HCT116 (cell line): ENCODE data around the gene COPS2. TPM values are rescaled to one million over a fixed set of nuclear protein-coding genes. Genes with fewer than 3 reads are reported as not detected.

Experiments used
- ATAC-seq: fragments of 200-7000 bp; cut with Tn5 transposase; 2 replicates; pipeline ENCODE4 v1.9.1; 2020; ENCODE audit warnings: mild to moderate bottlenecking, moderate library complexity
- BruUV-seq: library from RNA; stranded (reverse); fragments of 400-500 nt; replicated peaks from 2 replicates; lab custom pipeline; 2021; lab: Mats Ljungman, UMichigan
- CTCF ChIA-PET: fragments of 300-600 bp; sonication (Branson Sonifier 250); formaldehyde crosslinking; loops from one replicate; lab custom pipeline; 2021; ENCODE audit warnings: antibody characterized with exemption; lab: Charles Lee
- POLR2A ChIA-PET: fragments of 300-600, 350-600 bp; sonication (Branson Sonifier 250); formaldehyde crosslinking; loops from one replicate; lab custom pipeline; 2021; ENCODE audit warnings: antibody characterized with exemption; lab: Charles Lee
- RAD21 ChIA-PET, 2 experiments: fragments of 300-600 bp; sonication (Branson Sonifier 250); formaldehyde crosslinking; loops; one replicate each; lab custom pipeline; 2023; ENCODE audit warnings: low total read pairs in 2 of 2; ENCODE audit not compliant: uncharacterized antibody in 2 of 2, unreplicated experiment in 2 of 2, low non-redundant PET in 1 of 2; lab: Charles Lee
- DNase-seq: peaks from one replicate; pipeline ENCODE4 v3.0.0-alpha.2; 2010; ENCODE audit warnings: low read depth, low spot score
- H2AFZ ChIP-seq: fragments of 200-600 bp; shearing (Covaris generic), sonication (generic); 2 replicates; pipeline ENCODE4 v1.6.1; 2017; ENCODE audit warnings: low read depth, mixed run types, mixed read lengths, antibody characterized with exemption, low read length; ENCODE audit not compliant: poor library complexity, severe bottlenecking
- H3K27ac ChIP-seq: 2 replicates; pipeline ENCODE4 v1.5.1; 2012; ENCODE audit warnings: low read depth, low read length
- H3K27me3 ChIP-seq: fragments of 200-600 bp; sonication (generic); 2 replicates; pipeline ENCODE4 v1.6.1; 2016; ENCODE audit warnings: mixed run types, low read length, mixed read lengths; ENCODE audit not compliant: insufficient read depth
- H3K36me3 ChIP-seq, 2 experiments: fragments of 200-500 bp in 1 of 2; fragments of 200-600 bp in 1 of 2; sonication (Bioruptor generic) in 1 of 2; sonication (generic) in 1 of 2; 2 replicates each; pipeline versions ENCODE4 v1.5.1 to v1.6.1; 2014 to 2016; ENCODE audit warnings: low read length in 2 of 2, inconsistent platforms in 1 of 2, mixed read lengths in 1 of 2, mixed run types in 1 of 2; ENCODE audit not compliant: insufficient read depth in 2 of 2, control insufficient read depth in 1 of 2
- H3K4me1 ChIP-seq, 2 experiments: fragments of 200-600 bp in 1 of 2; sonication (generic) in 1 of 2; 2 replicates each; pipeline versions ENCODE4 v1.5.1 to v1.6.1; 2012 to 2017; ENCODE audit warnings: low read length in 2 of 2, inconsistent platforms in 1 of 2, mild to moderate bottlenecking in 1 of 2, mixed read lengths in 1 of 2, mixed run types in 1 of 2, moderate library complexity in 1 of 2; ENCODE audit not compliant: insufficient read depth in 2 of 2, control insufficient read depth in 1 of 2
- H3K4me2 ChIP-seq: fragments of 200-600 bp; sonication (generic); 2 replicates; pipeline ENCODE4 v1.6.1; 2017; ENCODE audit warnings: mixed run types, low read length, mixed read lengths
- H3K4me3 ChIP-seq, 2 experiments: fragments of 200-600 bp in 1 of 2; sonication (generic) in 1 of 2; replicated peaks in 1 of 2; 2 replicates each; pipeline ENCODE4 v1.5.1; 2011 to 2016; ENCODE audit warnings: low read length in 2 of 2, control low read depth in 1 of 2, low read depth in 1 of 2, mild to moderate bottlenecking in 1 of 2, mixed read lengths in 1 of 2, mixed run types in 1 of 2
- H3K79me2 ChIP-seq: fragments of 200-600 bp; sonication (generic); 2 replicates; pipeline ENCODE4 v1.6.1; 2017; ENCODE audit warnings: mild to moderate bottlenecking, mixed run types, low read length, moderate library complexity, mixed read lengths; ENCODE audit not compliant: insufficient read depth
- H3K9ac ChIP-seq: fragments of 200-600 bp; sonication (generic); 2 replicates; pipeline ENCODE4 v1.6.1; 2016; ENCODE audit warnings: low read length, mixed read lengths
- H3K9me2 ChIP-seq: fragments of 200-600 bp; sonication (generic), shearing (Covaris generic); 2 replicates; pipeline ENCODE4 v1.6.1; 2017; ENCODE audit warnings: mixed run types, mild to moderate bottlenecking, moderate library complexity; ENCODE audit not compliant: insufficient read depth
- H3K9me3 ChIP-seq, 2 experiments: fragments of 200-500 bp in 1 of 2; fragments of 200-600 bp in 1 of 2; sonication (Bioruptor generic) in 1 of 2; sonication (generic) in 1 of 2; 2 replicates each; pipeline ENCODE4 v1.6.1; 2014 to 2017; ENCODE audit warnings: low read length in 2 of 2, mixed read lengths in 2 of 2, inconsistent platforms in 1 of 2, low read depth in 1 of 2, mild to moderate bottlenecking in 1 of 2, mixed run types in 1 of 2, moderate library complexity in 1 of 2; ENCODE audit not compliant: control insufficient read depth in 1 of 2, insufficient read depth in 1 of 2
- H4K20me1 ChIP-seq: fragments of 200-600 bp; sonication (generic), shearing (Covaris generic); 2 replicates; pipeline ENCODE4 v1.6.1; 2017; ENCODE audit warnings: mixed run types, mild to moderate bottlenecking, moderate library complexity; ENCODE audit not compliant: insufficient read depth
- ATF3 ChIP-seq: IDR thresholded peaks from 2 replicates; pipeline ENCODE4 v1.6.1; 2012
- CBX3 ChIP-seq: IDR thresholded peaks from 2 replicates; pipeline ENCODE4 v1.6.1; 2012; ENCODE audit warnings: low read depth
- CEBPB ChIP-seq: IDR thresholded peaks from 2 replicates; pipeline ENCODE4 v1.6.1; 2012; ENCODE audit warnings: low read depth
- EGR1 ChIP-seq: IDR thresholded peaks from 2 replicates; pipeline ENCODE4 v1.6.1; 2012; ENCODE audit warnings: low read depth
- ELF1 ChIP-seq: IDR thresholded peaks from 2 replicates; pipeline ENCODE4 v1.6.1; 2012; ENCODE audit warnings: low read depth, borderline replicate concordance
- EZH2 ChIP-seq: fragments of 200-600 bp; sonication (generic); IDR thresholded peaks from 2 replicates; pipeline ENCODE4 v1.6.1; 2017; ENCODE audit warnings: antibody characterized with exemption, mixed run types
- EZH2phosphoT487 ChIP-seq: fragments of 200-600 bp; IDR thresholded peaks from 2 replicates; pipeline ENCODE4 v1.6.1; 2018; ENCODE audit warnings: antibody characterized with exemption, borderline replicate concordance
- FOSL1 ChIP-seq: IDR thresholded peaks from 2 replicates; pipeline ENCODE4 v1.6.1; 2012; ENCODE audit warnings: low read depth
- JUND ChIP-seq: IDR thresholded peaks from 2 replicates; pipeline ENCODE4 v1.6.1; 2012
- MAX ChIP-seq: IDR thresholded peaks from 2 replicates; pipeline ENCODE4 v1.6.1; 2012
- POLR2A ChIP-seq: IDR thresholded peaks from 2 replicates; pipeline ENCODE4 v1.7.0; 2011; ENCODE audit warnings: borderline replicate concordance; ENCODE audit not compliant: insufficient read depth, insufficient read length; ENCODE audit errors: extremely low read depth
- POLR2AphosphoS5 ChIP-seq: IDR thresholded peaks from 2 replicates; pipeline ENCODE4 v1.6.1; 2011; ENCODE audit warnings: mild to moderate bottlenecking, low read depth, low read length, moderate library complexity
- RAD21 ChIP-seq: IDR thresholded peaks from 2 replicates; pipeline ENCODE4 v1.6.1; 2012; ENCODE audit warnings: low read depth, mild to moderate bottlenecking
- SIN3A ChIP-seq: IDR thresholded peaks from 2 replicates; pipeline ENCODE4 v1.6.1; 2012; ENCODE audit warnings: low read depth
- SP1 ChIP-seq: IDR thresholded peaks from 2 replicates; pipeline ENCODE4 v1.6.1; 2012; ENCODE audit warnings: low read depth
- SRF ChIP-seq: IDR thresholded peaks from 2 replicates; pipeline ENCODE4 v1.6.1; 2012; ENCODE audit warnings: low read depth
- TCF7L2 ChIP-seq: IDR thresholded peaks from 2 replicates; pipeline ENCODE4 v1.7.0; 2011; ENCODE audit warnings: borderline replicate concordance, inconsistent platforms; ENCODE audit not compliant: insufficient read depth, insufficient read length; ENCODE audit errors: extremely low read depth
- YY1 ChIP-seq: IDR thresholded peaks from 2 replicates; pipeline ENCODE4 v1.6.1; 2011; ENCODE audit warnings: low read length, low read depth, moderate library complexity, mild to moderate bottlenecking; ENCODE audit not compliant: insufficient replicate concordance; ENCODE audit errors: extremely low read depth
- ZFX ChIP-seq: fragments of 450-650 bp; IDR thresholded peaks from 2 replicates; pipeline ENCODE4 v1.6.1; 2017
- ZNF274 ChIP-seq: fragments of 200-500 bp; sonication (Bioruptor generic); IDR thresholded peaks from 2 replicates; pipeline ENCODE4 v1.6.1; 2014; ENCODE audit warnings: mild to moderate bottlenecking, low read depth, low read length, inconsistent platforms
- intact Hi-C: fragments of 100-400 bp; cut with micrococcal nuclease; formaldehyde crosslinking; loops from 2 replicates; pipeline ENCODE4 v1.10.0; 2022
- total RNA-seq: library from RNA; stranded (reverse); gene quantifications from one replicate; pipeline ENCODE4 v1.2.1, GENCODE V29; 2021; ENCODE audit not compliant: unreplicated experiment
- TF ChIP-seq, protein P1 (sequence below), 3 experiments: fragments of 200-600 bp in 1 of 3; sonication (generic) in 1 of 3; IDR thresholded peaks in 2 of 3; conservative IDR thresholded peaks in 1 of 3; 2 replicates each; pipeline ENCODE4 v1.5.1; 2012 to 2017; ENCODE audit warnings: low read depth in 2 of 3, low read length in 2 of 3, antibody characterized with exemption in 1 of 3, borderline replicate concordance in 1 of 3, control low read depth in 1 of 3, mild to moderate bottlenecking in 1 of 3, mixed read lengths in 1 of 3, mixed run types in 1 of 3, moderate library complexity in 1 of 3; ENCODE audit not compliant: insufficient read depth in 1 of 3
- TF ChIP-seq, protein P2 (sequence below): IDR thresholded peaks from 2 replicates; pipeline ENCODE4 v1.6.1; 2011; ENCODE audit warnings: mild to moderate bottlenecking, low read length, moderate library complexity; ENCODE audit not compliant: insufficient replicate concordance; ENCODE audit errors: extremely low read depth

COPS2 gene
- total RNA-seq, 1 experiment from 2014 or later, result 93.6 TPM

GRCh38 chr15:49169880-49170597 lies 14.6 kb upstream of the COPS2 start, which contains the start of gene GALK2:
Gene GALK2, plus strand, starts transcription at chr15:49170247. Its CDS starts 76 bp downstream, at chr15:49170323.
- no peaks in the 10 kb centered on the region for H3K36me3 ChIP-seq
- no TSS peak for BruUV-seq
- POLR2A ChIA-PET, result interaction anchor here (0.6 to 2.0 kb wide), 5 partner anchors 8 to 1011 kb away, joined by 3 to 16 read pairs (median 3); partner anchors contain the start of genes COPS2 and EID1
- H3K4me2 ChIP-seq, result peak within 1 kb of the TSS; percentile 75
- peak within 1 kb of the TSS; percentile 66 for H3K9ac ChIP-seq
- peak within 1 kb of the TSS; percentile 67 to 68 for H3K4me3 ChIP-seq
- no peaks in the 10 kb centered on the region for H3K9me2 ChIP-seq
- RAD21 ChIA-PET, result no interaction called here
- CTCF ChIA-PET, result interaction anchor here (0.7 to 1.1 kb wide), 2 partner anchors 15 to 24 kb away, joined by 3 to 8 read pairs; partner anchors contain the start of gene COPS2
- peak within 1 kb of the TSS; percentile 58 for H3K27ac ChIP-seq
- intact Hi-C loops, result no loop called here
- H3K4me1 ChIP-seq, result peaks cover 6 to 14% of the 10 kb centered on the region in 2 experiments; a peak in 3 of 4 replicates
- peak; percentile 100 for ATAC-seq
- H2AFZ ChIP-seq, result peak within 1 kb of the TSS; percentile 85
- H3K27me3 ChIP-seq, result no peaks in the 10 kb centered on the region
- DNase-seq, result peak; percentile 75
- no peaks in the 10 kb centered on the region for H4K20me1 ChIP-seq
- no peaks in the 10 kb centered on the region for H3K9me3 ChIP-seq
- H3K79me2 ChIP-seq, result no peaks in the 10 kb centered on the region; the same call in 1 of the 2 replicates
- TF ChIP-seq ELF1 (peak; percentile 64), ZFX (no peak), ATF3 (no peak), SP1 (peak; percentile 45; the same call in 1 of the 2 replicates), SIN3A (peak; percentile 65), FOSL1 (no peak), TCF7L2 (peak; percentile 14), POLR2AphosphoS5 (peak; percentile 83), EZH2phosphoT487 (no peak), MAX (peak; percentile 99), POLR2A (peak; percentile 78), EZH2 (no peak), JUND (no peak), YY1 (no peak), EGR1 (no peak), ZNF274 (no peak), RAD21 (no peak), CEBPB (0 out of 2 replicates have a peak, but pooled peaks have one; percentile 15), SRF (no peak), CBX3 (peak; percentile 94)
- TF ChIP-seq, protein P1, sequence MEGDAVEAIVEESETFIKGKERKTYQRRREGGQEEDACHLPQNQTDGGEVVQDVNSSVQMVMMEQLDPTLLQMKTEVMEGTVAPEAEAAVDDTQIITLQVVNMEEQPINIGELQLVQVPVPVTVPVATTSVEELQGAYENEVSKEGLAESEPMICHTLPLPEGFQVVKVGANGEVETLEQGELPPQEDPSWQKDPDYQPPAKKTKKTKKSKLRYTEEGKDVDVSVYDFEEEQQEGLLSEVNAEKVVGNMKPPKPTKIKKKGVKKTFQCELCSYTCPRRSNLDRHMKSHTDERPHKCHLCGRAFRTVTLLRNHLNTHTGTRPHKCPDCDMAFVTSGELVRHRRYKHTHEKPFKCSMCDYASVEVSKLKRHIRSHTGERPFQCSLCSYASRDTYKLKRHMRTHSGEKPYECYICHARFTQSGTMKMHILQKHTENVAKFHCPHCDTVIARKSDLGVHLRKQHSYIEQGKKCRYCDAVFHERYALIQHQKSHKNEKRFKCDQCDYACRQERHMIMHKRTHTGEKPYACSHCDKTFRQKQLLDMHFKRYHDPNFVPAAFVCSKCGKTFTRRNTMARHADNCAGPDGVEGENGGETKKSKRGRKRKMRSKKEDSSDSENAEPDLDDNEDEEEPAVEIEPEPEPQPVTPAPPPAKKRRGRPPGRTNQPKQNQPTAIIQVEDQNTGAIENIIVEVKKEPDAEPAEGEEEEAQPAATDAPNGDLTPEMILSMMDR (IDR thresholded peaks at IDR 0.05 in 2 of 3, conservative IDR thresholded peaks at IDR 0.05 in 1 of 3; ENCODE audit: borderline replicate concordance in 1 of 3, insufficient read depth in 1 of 3, low read depth in 2 of 3, low read length in 2 of 3), result no peak
- TF ChIP-seq, protein P2, sequence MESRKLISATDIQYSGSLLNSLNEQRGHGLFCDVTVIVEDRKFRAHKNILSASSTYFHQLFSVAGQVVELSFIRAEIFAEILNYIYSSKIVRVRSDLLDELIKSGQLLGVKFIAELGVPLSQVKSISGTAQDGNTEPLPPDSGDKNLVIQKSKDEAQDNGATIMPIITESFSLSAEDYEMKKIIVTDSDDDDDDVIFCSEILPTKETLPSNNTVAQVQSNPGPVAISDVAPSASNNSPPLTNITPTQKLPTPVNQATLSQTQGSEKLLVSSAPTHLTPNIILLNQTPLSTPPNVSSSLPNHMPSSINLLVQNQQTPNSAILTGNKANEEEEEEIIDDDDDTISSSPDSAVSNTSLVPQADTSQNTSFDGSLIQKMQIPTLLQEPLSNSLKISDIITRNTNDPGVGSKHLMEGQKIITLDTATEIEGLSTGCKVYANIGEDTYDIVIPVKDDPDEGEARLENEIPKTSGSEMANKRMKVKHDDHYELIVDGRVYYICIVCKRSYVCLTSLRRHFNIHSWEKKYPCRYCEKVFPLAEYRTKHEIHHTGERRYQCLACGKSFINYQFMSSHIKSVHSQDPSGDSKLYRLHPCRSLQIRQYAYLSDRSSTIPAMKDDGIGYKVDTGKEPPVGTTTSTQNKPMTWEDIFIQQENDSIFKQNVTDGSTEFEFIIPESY, result peak; percentile 42
